H1 (cell line): ENCODE data around the gene DENND4A. TPM values are rescaled to one million over a fixed set of nuclear protein-coding genes. Genes with fewer than 3 reads are reported as not detected.

Source experiments
- CTCF ChIA-PET: fragments of 300-600 bp; sonication (Branson Sonifier 250); formaldehyde crosslinking; loops from one replicate; lab custom pipeline; 2021; ENCODE audit not compliant: partially characterized antibody; lab: Charles Lee
- POLR2A ChIA-PET: fragments of 300-600 bp; sonication (Branson Sonifier 250); formaldehyde crosslinking; loops from one replicate; lab custom pipeline; 2021; ENCODE audit warnings: inconsistent platforms; ENCODE audit not compliant: partially characterized antibody; lab: Charles Lee
- DNase-seq, 2 experiments: peaks; one replicate each; pipeline versions ENCODE4 v3.0.0 to v3.0.0-alpha.2; 2010 to 2022; ENCODE audit warnings: low spot score in 2 of 2, low read depth in 1 of 2, mixed read lengths in 1 of 2
- FAIRE-seq: peaks from 2 replicates; lab custom pipeline; 2011; peaks lifted over from hg19 to GRCh38; lab: Jason Lieb, UNC
- H2AFZ ChIP-seq: 2 replicates; pipeline ENCODE4 v1.8.1; 2012; ENCODE audit warnings: low read length, inconsistent platforms
- H2AK5ac ChIP-seq: 2 replicates; pipeline ENCODE4 v1.6.1; 2013; ENCODE audit warnings: low read depth, low read length
- H2BK120ac ChIP-seq: replicated peaks from 2 replicates; pipeline ENCODE3; 2013; ENCODE audit warnings: low read depth, low read length, inconsistent platforms
- H2BK12ac ChIP-seq: 2 replicates; pipeline ENCODE4 v1.6.1; 2013; ENCODE audit warnings: low read depth, low read length
- H2BK15ac ChIP-seq: 2 replicates; pipeline ENCODE4 v1.6.1; 2013; ENCODE audit warnings: low read length
- H2BK20ac ChIP-seq: 2 replicates; pipeline ENCODE4 v1.6.1; 2013; ENCODE audit warnings: low read length
- H2BK5ac ChIP-seq: 2 replicates; pipeline ENCODE4 v1.6.1; 2013; ENCODE audit warnings: low read depth, low read length
- H3K14ac ChIP-seq: 2 replicates; pipeline ENCODE4 v1.6.1; 2013; ENCODE audit warnings: inconsistent platforms; ENCODE audit not compliant: insufficient read length
- H3K18ac ChIP-seq: 2 replicates; pipeline ENCODE4 v1.6.1; 2013; ENCODE audit warnings: low read length; ENCODE audit errors: extremely low read depth
- H3K23ac ChIP-seq: 2 replicates; pipeline ENCODE4 v1.6.1; 2013; ENCODE audit warnings: inconsistent platforms; ENCODE audit not compliant: insufficient read length
- H3K23me2 ChIP-seq: 2 replicates; pipeline ENCODE4 v1.6.1; 2013; ENCODE audit warnings: low read depth, low read length
- H3K27ac ChIP-seq: 2 replicates; pipeline ENCODE4 v1.6.1; 2011; ENCODE audit warnings: low read depth, low read length, inconsistent platforms
- H3K27me3 ChIP-seq, 4 experiments: replicated peaks in 1 of 4; 1 replicate in 1 of 4; 2 replicates in 3 of 4; pipeline versions ENCODE4 v1.6.1 to v1.8.1; 2011 to 2013; ENCODE audit warnings: low read length in 3 of 4, mild to moderate bottlenecking in 3 of 4, inconsistent platforms in 2 of 4, mixed read lengths in 2 of 4, moderate library complexity in 1 of 4; ENCODE audit not compliant: control insufficient read depth in 3 of 4, insufficient read depth in 3 of 4; ENCODE audit errors: extremely low read depth in 1 of 4
- H3K36me3 ChIP-seq, 4 experiments: 2 replicates each; pipeline versions ENCODE4 v1.6.1 to v1.8.1; 2011 to 2013; ENCODE audit warnings: mild to moderate bottlenecking in 4 of 4, low read length in 3 of 4, moderate library complexity in 2 of 4, control low read depth in 1 of 4, inconsistent platforms in 1 of 4; ENCODE audit not compliant: insufficient read depth in 4 of 4, control insufficient read depth in 2 of 4
- H3K4ac ChIP-seq: replicated peaks from 2 replicates; pipeline ENCODE3; 2013; ENCODE audit warnings: low read length, low read depth, mixed read lengths, inconsistent platforms; ENCODE audit not compliant: insufficient read length
- H3K4me1 ChIP-seq, 4 experiments: replicated peaks in 1 of 4; 1 replicate in 1 of 4; 2 replicates in 3 of 4; pipeline versions ENCODE4 v1.6.1 to v1.8.1; 2011 to 2013; ENCODE audit warnings: low read length in 3 of 4, inconsistent platforms in 2 of 4, mixed read lengths in 1 of 4; ENCODE audit not compliant: insufficient read depth in 4 of 4, control insufficient read depth in 3 of 4
- H3K4me2 ChIP-seq, 2 experiments: 2 replicates each; pipeline versions ENCODE4 v1.6.1 to v1.8.1; 2011 to 2013; ENCODE audit warnings: low read depth in 2 of 2, low read length in 2 of 2, control low read depth in 1 of 2, inconsistent platforms in 1 of 2, mild to moderate bottlenecking in 1 of 2; ENCODE audit not compliant: insufficient read depth in 1 of 2
- H3K4me3 ChIP-seq, 4 experiments: fragments of 200-600, 300-600 bp in 1 of 4; sonication (generic), shearing (Covaris generic), sonication (Bioruptor Twin) in 1 of 4; 2 replicates each; pipeline versions ENCODE4 v1.5.1 to v1.8.1; 2011 to 2016; ENCODE audit warnings: low read length in 4 of 4, low read depth in 3 of 4, control low read depth in 2 of 4, inconsistent platforms in 2 of 4, mild to moderate bottlenecking in 2 of 4, mixed read lengths in 1 of 4, moderate library complexity in 1 of 4; ENCODE audit not compliant: insufficient read depth in 2 of 4; ENCODE audit errors: extremely low read depth in 1 of 4
- H3K56ac ChIP-seq: replicated peaks from 2 replicates; pipeline ENCODE3; 2013; ENCODE audit warnings: low read depth, mild to moderate bottlenecking, mixed read lengths, low read length, inconsistent platforms; ENCODE audit not compliant: insufficient read length
- H3K79me1 ChIP-seq: 2 replicates; pipeline ENCODE4 v1.6.1; 2013; ENCODE audit warnings: low read depth, low read length, control low read depth
- H3K79me2 ChIP-seq, 2 experiments: 2 replicates each; pipeline versions ENCODE4 v1.6.1 to v1.8.1; 2012 to 2013; ENCODE audit warnings: low read length in 2 of 2, mild to moderate bottlenecking in 2 of 2, inconsistent platforms in 1 of 2; ENCODE audit not compliant: insufficient read depth in 2 of 2, control insufficient read depth in 1 of 2
- H3K9ac ChIP-seq, 4 experiments: replicated peaks in 1 of 4; 1 replicate in 1 of 4; 2 replicates in 3 of 4; pipeline versions ENCODE4 v1.6.1 to v1.8.1; 2011 to 2013; ENCODE audit warnings: low read depth in 3 of 4, low read length in 3 of 4, control low read depth in 2 of 4, mild to moderate bottlenecking in 2 of 4, moderate library complexity in 2 of 4, inconsistent platforms in 1 of 4; ENCODE audit errors: extremely low read depth in 1 of 4
- H3K9me3 ChIP-seq, 2 experiments: 2 replicates each; pipeline versions ENCODE4 v1.6.1 to v1.8.1; 2012 to 2013; ENCODE audit warnings: mild to moderate bottlenecking in 2 of 2, moderate library complexity in 2 of 2, control low read depth in 1 of 2, inconsistent platforms in 1 of 2, low read depth in 1 of 2, low read length in 1 of 2, mixed read lengths in 1 of 2; ENCODE audit not compliant: insufficient read depth in 2 of 2
- H4K20me1 ChIP-seq, 2 experiments: replicated peaks in 1 of 2; 2 replicates each; pipeline versions ENCODE3 to v1.8.1; 2011 to 2013; ENCODE audit warnings: inconsistent platforms in 2 of 2, low read length in 2 of 2, mild to moderate bottlenecking in 1 of 2; ENCODE audit not compliant: insufficient read depth in 2 of 2, control insufficient read depth in 1 of 2
- H4K5ac ChIP-seq: 2 replicates; pipeline ENCODE4 v1.6.1; 2013; ENCODE audit warnings: low read length, low read depth, mixed read lengths, inconsistent platforms; ENCODE audit not compliant: insufficient read length
- H4K8ac ChIP-seq: 2 replicates; pipeline ENCODE4 v1.8.0; 2013; ENCODE audit warnings: mild to moderate bottlenecking, moderate library complexity, low read length, inconsistent platforms; ENCODE audit not compliant: insufficient read depth; ENCODE audit errors: extremely low read depth
- H4K91ac ChIP-seq: replicated peaks from 2 replicates; pipeline ENCODE3; 2013; ENCODE audit warnings: low read length, mixed read lengths, inconsistent platforms; ENCODE audit not compliant: insufficient read length
- ATF3 ChIP-seq: IDR thresholded peaks from 2 replicates; pipeline ENCODE4 v1.6.1; 2011; ENCODE audit warnings: low read depth, mild to moderate bottlenecking, low read length; ENCODE audit not compliant: insufficient read depth
- HDAC6 ChIP-seq: IDR thresholded peaks from one replicate; pipeline ENCODE4 v1.7.1; 2012; ENCODE audit warnings: low read depth, mild to moderate bottlenecking, inconsistent platforms, low read length, moderate library complexity
- NRF1 ChIP-seq: IDR thresholded peaks from 2 replicates; pipeline ENCODE4 v1.6.1; 2011; ENCODE audit warnings: mild to moderate bottlenecking, low read depth, low read length, improper control_type of control experiment
- SP4 ChIP-seq: IDR thresholded peaks from 2 replicates; pipeline ENCODE4 v1.6.1; 2012; ENCODE audit warnings: low read length, inconsistent platforms
- TBP ChIP-seq: IDR thresholded peaks from 2 replicates; pipeline ENCODE4 v1.6.1; 2011; ENCODE audit warnings: low read depth, low read length, improper control_type of control experiment
- WGBS, 2 experiments: shearing (Covaris generic) in 1 of 2; methylation state at CpG; one replicate each; pipeline versions ENCODE4 v1.1.6 to v1.1.7; 2013 to 2015; ENCODE audit warnings: low lambda C conversion rate in 2 of 2, mixed read lengths in 2 of 2, inconsistent platforms in 1 of 2, low coverage in 1 of 2, missing lambda C conversion rate in 1 of 2; ENCODE audit not compliant: insufficient replicate concordance in 2 of 2, insufficient coverage in 1 of 2, insufficient read length in 1 of 2; ENCODE audit errors: extremely low coverage in 1 of 2, missing lambda C conversion rate in 1 of 2; 5-methylcytosine and 5-hydroxymethylcytosine counted together
- polyA plus RNA-seq, 7 experiments: library from polyadenylated mRNA; depleted of rRNA in 3 of 7; stranded (reverse) in 5 of 7; unstranded in 2 of 7; fragments of >200 nt in 5 of 7; fragments of 200-250 nt in 2 of 7; gene quantifications; 1 replicate in 5 of 7; 2 replicates in 1 of 7; 4 replicates in 1 of 7; pipeline versions ENCODE4 v1.2.1 to v1.2.3, GENCODE V29; 2011 to 2013; ENCODE audit warnings: missing spikeins in 2 of 7, mixed read lengths in 2 of 7
- total RNA-seq: library from RNA; stranded (reverse); fragmentation: NEBNext Ultra II Directional; extraction: Animal tissue kit (Norgen Biotek cat#: 25700); gene quantifications from 2 replicates; pipeline ENCODE4 v1.2.1, GENCODE V29; 2021

Gene DENND4A
- total and polyA plus RNA-seq, 2 of the 8 experiments (the other 6 are each of a cell fraction or from before 2014, with no cell fraction given), result 1.3 to 4.7 TPM

- no peaks in the 10 kb centered on the region for H4K20me1 ChIP-seq
- H3K4me2 ChIP-seq, result no peak overlapping the region
- no peak for DNase-seq
- H3K36me3 ChIP-seq, result no peaks in the 10 kb centered on the region
- H4K5ac ChIP-seq, result no peak overlapping the region
- H2AK5ac ChIP-seq, result no peak overlapping the region
- H2BK120ac ChIP-seq, result no peak overlapping the region
- ChIA-PET POLR2A (no interaction called here), CTCF (interaction anchor here (1.0 kb wide), 2 partner anchors 80 to 124 kb away, joined by 3 read pairs; no protein-coding TSS in a partner anchor)
- H3K79me1 ChIP-seq, result no peaks in the 10 kb centered on the region
- H2AFZ ChIP-seq, result no peak overlapping the region
- no peak overlapping the region for H3K4ac ChIP-seq
- H3K18ac ChIP-seq, result no peak overlapping the region
- no peak overlapping the region for H2BK12ac ChIP-seq
- H3K23ac ChIP-seq, result no peak overlapping the region
- no peaks in the 10 kb centered on the region for H3K9me3 ChIP-seq
- H3K23me2 ChIP-seq, result no peaks in the 10 kb centered on the region
- no peak overlapping the region for H2BK20ac ChIP-seq
- H3K9ac ChIP-seq, result no peak overlapping the region
- no peaks in the 10 kb centered on the region for H3K27me3 ChIP-seq
- no peak overlapping the region for H3K4me3 ChIP-seq
- peaks cover 0 to 3% (median 0%) of the 10 kb centered on the region in 4 experiments; a peak in 1 of 7 replicates for H3K4me1 ChIP-seq
- no peak for TF ChIP-seq TBP
- TF ChIP-seq HDAC6, result no peak
- TF ChIP-seq ATF3, result no peak
- no peak for TF ChIP-seq SP4
- TF ChIP-seq NRF1, result no peak
- TF ChIP-seq, all 59 proteins: peak for 0
- FAIRE-seq, result no peak
- Histone ChIP-seq H4K8ac (no peak overlapping the region), H3K79me2 (no peaks in the 10 kb centered on the region), H3K56ac (no peak overlapping the region), H2BK15ac (no peak overlapping the region), H3K14ac (no peak overlapping the region), H3K27ac (no peak overlapping the region), H4K91ac (no peak overlapping the region), H2BK5ac (no peak overlapping the region)
- WGBS, 2 experiments, result 80% methylated on average over 2 of the region's 2 CpGs; no CpG with 5 or more reads in 1 of the 2 experiments
These were observed 59.4 kb downstream of the DENND4A start for GRCh38 chr15:65732698-65733097.
